Endodermal cell (in vitro differentiated cells): ENCODE data around the gene GOLM1. TPM values are rescaled to one million over a fixed set of nuclear protein-coding genes. Genes with fewer than 3 reads are reported as not detected.

Experiments used
- DNase-seq: peaks from one replicate; pipeline ENCODE4 v3.0.0-alpha.2; 2017
- H3K27ac ChIP-seq: 2 replicates; pipeline ENCODE4 v1.5.1; 2013; ENCODE audit warnings: mild to moderate bottlenecking, low read depth, low read length, moderate library complexity
- H3K27me3 ChIP-seq: 2 replicates; pipeline ENCODE4 v1.6.1; 2013; ENCODE audit warnings: mild to moderate bottlenecking, low read length, moderate library complexity; ENCODE audit not compliant: insufficient read depth, control insufficient read depth, poor library complexity, severe bottlenecking
- H3K36me3 ChIP-seq: 2 replicates; pipeline ENCODE4 v1.7.0; 2013; ENCODE audit warnings: mild to moderate bottlenecking, low read length, moderate library complexity; ENCODE audit not compliant: control insufficient read depth, insufficient read depth
- H3K4me1 ChIP-seq: one replicate; pipeline ENCODE4 v1.7.0; 2013; ENCODE audit warnings: low read length; ENCODE audit not compliant: control insufficient read depth, insufficient read depth
- H3K4me3 ChIP-seq: 2 replicates; pipeline ENCODE4 v1.5.1; 2013; ENCODE audit warnings: mild to moderate bottlenecking, low read length, moderate library complexity
- H3K9ac ChIP-seq: 2 replicates; pipeline ENCODE4 v1.6.1; 2013; ENCODE audit warnings: mild to moderate bottlenecking, low read length, moderate library complexity; ENCODE audit not compliant: poor library complexity, severe bottlenecking; ENCODE audit errors: extremely low read depth
- H3K9me3 ChIP-seq: 2 replicates; pipeline ENCODE4 v1.6.1; 2013; ENCODE audit warnings: mild to moderate bottlenecking, low read length, moderate library complexity; ENCODE audit not compliant: control insufficient read depth
- H3K27ac Mint-ChIP-seq: 2 replicates; pipeline ENCODE4 v1.8.0; 2020; ENCODE audit warnings: mixed read lengths
- H3K27me3 Mint-ChIP-seq: 2 replicates; pipeline ENCODE4 v1.8.0; 2021; ENCODE audit warnings: mild to moderate bottlenecking, mixed read lengths; ENCODE audit not compliant: insufficient read depth
- H3K36me3 Mint-ChIP-seq: 2 replicates; pipeline ENCODE4 v1.8.0; 2020; ENCODE audit warnings: low read depth, mixed read lengths
- H3K4me1 Mint-ChIP-seq: 2 replicates; pipeline ENCODE4 v1.8.0; 2020; ENCODE audit warnings: mixed read lengths
- H3K4me3 Mint-ChIP-seq: 2 replicates; pipeline ENCODE4 v1.8.0; 2020; ENCODE audit warnings: mild to moderate bottlenecking, moderate library complexity, mixed read lengths
- H3K9me3 Mint-ChIP-seq: 2 replicates; pipeline ENCODE4 v1.8.0; 2020; ENCODE audit warnings: mild to moderate bottlenecking, mixed read lengths
- CTCF ChIP-seq: fragments of 200-600 bp; sonication (generic); conservative IDR thresholded peaks from 2 replicates; pipeline ENCODE4 v1.5.0; 2021; ENCODE audit warnings: antibody characterized with exemption, mild to moderate bottlenecking
- WGBS, 2 experiments: methylation state at CpG; one replicate each; pipeline versions ENCODE4 v1.1.5 to v1.1.7; 2013; ENCODE audit warnings: missing lambda C conversion rate in 2 of 2, mixed read lengths in 1 of 2; ENCODE audit not compliant: insufficient coverage in 1 of 2, insufficient read length in 1 of 2; 5-methylcytosine and 5-hydroxymethylcytosine counted together
- total RNA-seq, 2 donors: library from RNA; stranded (reverse); fragmentation: NEBNext Ultra II Directional in 1 of 2; extraction: Animal tissue kit (Norgen Biotek cat#: 25700) in 1 of 2; gene quantifications; 2 replicates in 1 of 2; 3 replicates in 1 of 2; pipeline ENCODE4 v1.2.1, GENCODE V29; 2021

Gene GOLM1
- total RNA-seq, 2 donors from 2014 or later: 64.5 to 66.4 TPM

DNA sequence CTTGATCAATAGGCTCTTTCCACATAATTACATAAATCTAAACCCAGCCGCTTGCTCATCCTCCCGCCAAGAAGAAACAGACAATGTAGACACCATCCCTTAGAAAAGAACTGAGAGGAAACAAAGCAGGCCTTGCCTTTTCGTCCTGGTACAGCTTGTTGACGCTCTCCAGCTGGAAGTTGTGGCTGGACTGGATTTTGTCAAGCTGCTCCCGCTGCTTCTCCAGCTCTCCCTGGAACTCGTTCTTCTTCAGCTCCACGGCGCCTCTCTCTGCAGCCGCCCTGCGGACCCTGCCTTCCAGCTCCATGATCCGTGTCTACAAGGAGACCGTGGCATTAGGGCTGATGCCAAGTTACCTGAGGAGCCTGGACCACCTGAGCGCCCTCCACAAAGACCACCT lies 22.1 kb downstream of the GOLM1 start:
- no peaks in the 10 kb centered on the region for H3K27me3 Mint-ChIP-seq
- H3K4me3 Mint-ChIP-seq: no peak overlapping the region
- peaks cover 21% of the 10 kb centered on the region for H3K4me1 Mint-ChIP-seq
- no peak for DNase-seq
- Histone ChIP-seq H3K9ac (no peak overlapping the region), H3K4me1 (peaks cover 8% of the 10 kb centered on the region), H3K27ac (no peak overlapping the region), H3K36me3 (peaks cover 9% of the 10 kb centered on the region), H3K4me3 (no peak overlapping the region), H3K9me3 (no peaks in the 10 kb centered on the region), H3K27me3 (no peaks in the 10 kb centered on the region)
- peaks cover 31% of the 10 kb centered on the region for H3K36me3 Mint-ChIP-seq
- no peaks in the 10 kb centered on the region for H3K9me3 Mint-ChIP-seq
- no peak for TF ChIP-seq CTCF
- WGBS, 2 experiments: 93 to 96% methylated on average over 11 to 13 of the region's 13 CpGs
- no peak overlapping the region for H3K27ac Mint-ChIP-seq

GRCh38 chr9:86075132-86076109 lies 23.9 kb downstream of the GOLM1 start:
- H3K27ac Mint-ChIP-seq: no peak overlapping the region
- Histone ChIP-seq H3K9ac (no peak overlapping the region), H3K27ac (no peak overlapping the region), H3K4me1 (peaks cover 5% of the 10 kb centered on the region), H3K27me3 (no peaks in the 10 kb centered on the region), H3K4me3 (no peak overlapping the region), H3K9me3 (no peaks in the 10 kb centered on the region), H3K36me3 (peaks cover 9% of the 10 kb centered on the region)
- DNase-seq: no peak
- no peak overlapping the region for H3K4me3 Mint-ChIP-seq
- H3K36me3 Mint-ChIP-seq: peaks cover 31% of the 10 kb centered on the region
- 94 to 99% methylated on average over 8 to 12 of the region's 12 CpGs for WGBS, 2 experiments
- H3K4me1 Mint-ChIP-seq: peaks cover 24% of the 10 kb centered on the region
- no peaks in the 10 kb centered on the region for H3K27me3 Mint-ChIP-seq
- no peak for TF ChIP-seq CTCF
- H3K9me3 Mint-ChIP-seq: no peaks in the 10 kb centered on the region

GRCh38 chr9:86073839-86074238 lies 25.5 kb downstream of the GOLM1 start:
- peaks cover 9% of the 10 kb centered on the region for H3K36me3 ChIP-seq
- no peak for TF ChIP-seq CTCF
- Mint-ChIP-seq H3K27ac (no peak overlapping the region), H3K4me3 (no peak overlapping the region), H3K36me3 (peaks cover 31% of the 10 kb centered on the region), H3K9me3 (no peaks in the 10 kb centered on the region), H3K27me3 (no peaks in the 10 kb centered on the region), H3K4me1 (peaks cover 17% of the 10 kb centered on the region)
- WGBS, 2 experiments: 94% methylated on average over 1 of the region's 1 CpG; no CpG with 5 or more reads in 1 of the 2 experiments
- no peak overlapping the region for H3K4me3 ChIP-seq
- no peaks in the 10 kb centered on the region for H3K27me3 ChIP-seq
- H3K9me3 ChIP-seq: no peaks in the 10 kb centered on the region
- H3K27ac ChIP-seq: no peak overlapping the region
- H3K9ac ChIP-seq: no peak overlapping the region
- peaks cover 3% of the 10 kb centered on the region for H3K4me1 ChIP-seq
- DNase-seq: no peak
